Ishikawa (cell line): ENCODE data around the gene NUAK1.

ENCODE experiments used
- CEBPB ChIP-seq: IDR thresholded peaks from 2 replicates; pipeline ENCODE4 v1.6.1; 2012
- EGR1 ChIP-seq: IDR thresholded peaks from 2 replicates; pipeline ENCODE4 v1.6.1; 2012
- EP300 ChIP-seq: IDR thresholded peaks from 2 replicates; pipeline ENCODE4 v1.6.1; 2012; ENCODE audit warnings: borderline replicate concordance
- NFIC ChIP-seq: IDR thresholded peaks from 2 replicates; pipeline ENCODE4 v1.6.1; 2012
- RAD21 ChIP-seq: IDR thresholded peaks from 2 replicates; pipeline ENCODE4 v1.6.1; 2012; ENCODE audit warnings: low read depth
- TEAD4 ChIP-seq: IDR thresholded peaks from 2 replicates; pipeline ENCODE4 v1.6.1; 2012
- YY1 ChIP-seq: IDR thresholded peaks from 2 replicates; pipeline ENCODE4 v1.6.1; 2012; ENCODE audit warnings: low read depth
- TF ChIP-seq, protein P1 (sequence below): IDR thresholded peaks from 2 replicates; pipeline ENCODE4 v1.6.1; 2012
- TF ChIP-seq, protein P2 (sequence below): IDR thresholded peaks from 2 replicates; pipeline ENCODE4 v1.6.1; 2012; ENCODE audit warnings: low read depth, mild to moderate bottlenecking

DNA sequence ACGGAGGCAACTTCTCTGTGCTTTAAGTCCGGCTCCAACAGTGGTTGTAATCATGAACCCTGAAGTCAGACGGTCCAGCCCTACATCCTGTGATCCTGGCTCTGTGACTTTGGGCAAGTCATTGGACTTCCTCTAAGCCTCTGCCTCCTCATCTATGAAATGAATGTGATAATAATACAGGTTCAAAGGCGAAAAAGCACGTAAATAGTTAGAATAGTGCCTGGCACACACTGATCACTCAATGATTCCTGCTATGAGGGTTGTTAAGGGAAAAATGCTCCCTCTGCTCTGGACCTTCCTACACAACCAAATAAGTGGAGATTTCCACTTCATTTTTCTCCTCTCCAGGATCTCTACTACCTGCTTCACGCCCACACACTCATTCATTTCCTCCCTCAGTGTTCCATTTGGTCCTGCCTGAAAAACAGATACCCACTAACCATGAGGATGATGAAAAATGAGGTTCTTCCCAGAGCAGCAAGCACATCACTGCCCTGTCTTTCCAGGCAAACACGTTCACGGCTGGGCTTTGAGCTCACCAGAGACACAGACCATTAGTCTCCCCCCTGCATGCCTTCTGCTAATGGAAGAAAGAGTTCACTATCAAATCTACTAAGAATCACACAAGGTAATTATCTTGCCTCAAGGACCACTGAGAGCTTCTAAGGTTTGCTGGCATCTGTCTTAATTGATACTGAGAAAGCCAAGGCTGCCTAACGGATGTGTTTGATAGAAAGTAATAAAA is 13.2 kb downstream of the NUAK1 start:
- TF ChIP-seq NFIC (no peak), CEBPB (no peak), YY1 (no peak), EGR1 (peak; percentile 9; the same call in 1 of the 2 replicates), RAD21 (no peak), TEAD4 (no peak), EP300 (no peak)
- TF ChIP-seq, protein P1, sequence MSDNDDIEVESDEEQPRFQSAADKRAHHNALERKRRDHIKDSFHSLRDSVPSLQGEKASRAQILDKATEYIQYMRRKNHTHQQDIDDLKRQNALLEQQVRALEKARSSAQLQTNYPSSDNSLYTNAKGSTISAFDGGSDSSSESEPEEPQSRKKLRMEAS = no peak
- TF ChIP-seq, protein P2, sequence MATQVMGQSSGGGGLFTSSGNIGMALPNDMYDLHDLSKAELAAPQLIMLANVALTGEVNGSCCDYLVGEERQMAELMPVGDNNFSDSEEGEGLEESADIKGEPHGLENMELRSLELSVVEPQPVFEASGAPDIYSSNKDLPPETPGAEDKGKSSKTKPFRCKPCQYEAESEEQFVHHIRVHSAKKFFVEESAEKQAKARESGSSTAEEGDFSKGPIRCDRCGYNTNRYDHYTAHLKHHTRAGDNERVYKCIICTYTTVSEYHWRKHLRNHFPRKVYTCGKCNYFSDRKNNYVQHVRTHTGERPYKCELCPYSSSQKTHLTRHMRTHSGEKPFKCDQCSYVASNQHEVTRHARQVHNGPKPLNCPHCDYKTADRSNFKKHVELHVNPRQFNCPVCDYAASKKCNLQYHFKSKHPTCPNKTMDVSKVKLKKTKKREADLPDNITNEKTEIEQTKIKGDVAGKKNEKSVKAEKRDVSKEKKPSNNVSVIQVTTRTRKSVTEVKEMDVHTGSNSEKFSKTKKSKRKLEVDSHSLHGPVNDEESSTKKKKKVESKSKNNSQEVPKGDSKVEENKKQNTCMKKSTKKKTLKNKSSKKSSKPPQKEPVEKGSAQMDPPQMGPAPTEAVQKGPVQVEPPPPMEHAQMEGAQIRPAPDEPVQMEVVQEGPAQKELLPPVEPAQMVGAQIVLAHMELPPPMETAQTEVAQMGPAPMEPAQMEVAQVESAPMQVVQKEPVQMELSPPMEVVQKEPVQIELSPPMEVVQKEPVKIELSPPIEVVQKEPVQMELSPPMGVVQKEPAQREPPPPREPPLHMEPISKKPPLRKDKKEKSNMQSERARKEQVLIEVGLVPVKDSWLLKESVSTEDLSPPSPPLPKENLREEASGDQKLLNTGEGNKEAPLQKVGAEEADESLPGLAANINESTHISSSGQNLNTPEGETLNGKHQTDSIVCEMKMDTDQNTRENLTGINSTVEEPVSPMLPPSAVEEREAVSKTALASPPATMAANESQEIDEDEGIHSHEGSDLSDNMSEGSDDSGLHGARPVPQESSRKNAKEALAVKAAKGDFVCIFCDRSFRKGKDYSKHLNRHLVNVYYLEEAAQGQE = no peak
